Measurements from ENCODE around the gene DUSP10. TPM values are rescaled to one million over a fixed set of nuclear protein-coding genes. Genes with fewer than 3 reads are reported as not detected.

The DUSP10 gene
- total RNA-seq, 1 donor from 2014 or later = 19.4 TPM

GRCh38 chr1:221714227-221715152, 27.4 kb downstream of the DUSP10 start:
- Mint-ChIP-seq H3K36me3 (ENCODE audit: low read depth) (peaks cover 46% of the 10 kb centered on the region), H3K9me3 (no peaks in the 10 kb centered on the region), H3K27me3 (ENCODE audit: insufficient read depth) (no peaks in the 10 kb centered on the region), H3K27ac (no peak overlapping the region), H3K4me1 (ENCODE audit: low read depth) (peaks cover 93% of the 10 kb centered on the region), H3K4me3 (no peak overlapping the region)
- intact Hi-C loops (cut with micrococcal nuclease) = loop anchor here (5.0 to 10.0 kb wide), 2 partner anchors 878 to 930 kb away; no protein-coding TSS in a partner anchor
- no peak for DNase-seq (ENCODE audit: low spot score)

DNA sequence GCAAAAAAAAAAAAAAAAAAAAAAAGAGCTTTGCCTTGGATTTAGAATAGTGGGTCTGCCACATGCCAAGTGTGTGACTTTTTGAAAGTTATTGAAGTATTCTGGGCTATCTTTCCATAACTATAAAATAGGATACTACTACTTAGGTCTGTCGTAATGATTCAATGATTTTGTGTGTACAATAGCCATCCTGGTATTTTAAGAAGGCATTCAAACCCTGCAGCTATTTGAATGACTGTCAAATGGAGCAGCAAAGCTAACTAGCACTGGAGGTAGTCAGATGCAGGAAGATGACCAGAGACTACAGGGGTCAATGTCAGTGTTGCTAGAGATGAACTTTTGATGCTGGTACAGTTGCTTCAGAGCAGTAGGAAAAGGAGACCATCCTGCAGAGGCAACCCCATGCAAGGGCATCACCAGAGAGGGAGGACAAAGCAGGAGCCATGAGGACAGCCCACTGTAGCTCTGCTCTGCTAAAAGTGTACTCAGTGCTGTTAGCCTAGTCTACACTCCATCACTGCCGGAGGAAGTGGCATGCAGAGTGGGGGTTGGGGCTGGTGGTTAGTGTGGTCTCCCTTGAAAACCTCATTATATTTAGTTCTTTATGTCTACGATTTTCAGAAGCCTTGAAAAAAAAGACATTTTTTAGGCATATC, 29.0 kb downstream of the DUSP10 start:
- peak; percentile 78 for DNase-seq (ENCODE audit: low spot score)
- intact Hi-C loops (cut with micrococcal nuclease) = loop anchor here (1.0 to 10.0 kb wide), 10 partner anchors 13 to 1102 kb away; partner anchors contain the start of genes DISP1 and DUSP10
- peak overlapping the region; percentile 88 for H3K27ac Mint-ChIP-seq
- H3K9me3 Mint-ChIP-seq = no peaks in the 10 kb centered on the region
- no peaks in the 10 kb centered on the region for H3K27me3 Mint-ChIP-seq (ENCODE audit: insufficient read depth)
- peak overlapping the region; percentile 70 for H3K4me3 Mint-ChIP-seq
- peaks cover 95% of the 10 kb centered on the region for H3K4me1 Mint-ChIP-seq (ENCODE audit: low read depth)
- peaks cover 40% of the 10 kb centered on the region for H3K36me3 Mint-ChIP-seq (ENCODE audit: low read depth)

DNA sequence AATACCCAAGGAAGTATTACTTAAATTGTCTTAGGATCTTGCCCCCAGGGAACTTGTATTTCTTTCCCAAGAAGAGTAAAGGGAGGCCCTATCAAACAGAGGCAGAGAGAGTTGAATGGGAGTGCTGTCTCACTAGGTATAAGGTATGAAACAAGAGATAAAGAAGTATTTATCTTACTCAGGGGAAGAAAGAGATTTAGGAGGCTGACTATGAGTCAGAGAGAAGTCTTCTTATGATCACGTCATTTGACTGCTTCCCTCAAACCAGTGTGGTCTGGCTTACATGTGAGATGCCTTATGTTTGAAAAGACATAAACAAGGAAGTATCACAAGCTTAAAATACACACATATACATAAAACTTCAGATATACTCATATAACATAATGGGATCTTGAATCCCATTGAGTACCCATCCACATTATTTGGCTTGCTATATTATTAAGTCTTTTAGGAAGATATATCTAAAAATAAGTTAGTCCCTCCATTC, 29.6 kb downstream of the DUSP10 start:
- H3K4me3 Mint-ChIP-seq = peak overlapping the region; percentile 56
- H3K36me3 Mint-ChIP-seq (ENCODE audit: low read depth) = peaks cover 40% of the 10 kb centered on the region
- no peaks in the 10 kb centered on the region for H3K9me3 Mint-ChIP-seq
- no peaks in the 10 kb centered on the region for H3K27me3 Mint-ChIP-seq (ENCODE audit: insufficient read depth)
- H3K4me1 Mint-ChIP-seq (ENCODE audit: low read depth) = peaks cover 95% of the 10 kb centered on the region
- DNase-seq (ENCODE audit: low spot score) = peak; percentile 55
- intact Hi-C loops (cut with micrococcal nuclease) = loop anchor here (1.0 to 10.0 kb wide), 10 partner anchors 14 to 1103 kb away; partner anchors contain the start of genes DISP1 and DUSP10
- peak overlapping the region; percentile 88 for H3K27ac Mint-ChIP-seq

- DNase-seq (ENCODE audit: low spot score) = no peak
- intact Hi-C loops (cut with micrococcal nuclease) = loop anchor here (1.0 to 10.0 kb wide), 10 partner anchors 15 to 1103 kb away; partner anchors contain the start of genes DISP1 and DUSP10
- Mint-ChIP-seq H3K4me3 (peak overlapping the region; percentile 51), H3K36me3 (ENCODE audit: low read depth) (peaks cover 34% of the 10 kb centered on the region), H3K27me3 (ENCODE audit: insufficient read depth) (no peaks in the 10 kb centered on the region), H3K9me3 (no peaks in the 10 kb centered on the region), H3K27ac (peak overlapping the region; percentile 88), H3K4me1 (ENCODE audit: low read depth) (peaks cover 95% of the 10 kb centered on the region)
Observed at GRCh38 chr1:221711656-221712055, 30.2 kb downstream of the DUSP10 start.

DNA sequence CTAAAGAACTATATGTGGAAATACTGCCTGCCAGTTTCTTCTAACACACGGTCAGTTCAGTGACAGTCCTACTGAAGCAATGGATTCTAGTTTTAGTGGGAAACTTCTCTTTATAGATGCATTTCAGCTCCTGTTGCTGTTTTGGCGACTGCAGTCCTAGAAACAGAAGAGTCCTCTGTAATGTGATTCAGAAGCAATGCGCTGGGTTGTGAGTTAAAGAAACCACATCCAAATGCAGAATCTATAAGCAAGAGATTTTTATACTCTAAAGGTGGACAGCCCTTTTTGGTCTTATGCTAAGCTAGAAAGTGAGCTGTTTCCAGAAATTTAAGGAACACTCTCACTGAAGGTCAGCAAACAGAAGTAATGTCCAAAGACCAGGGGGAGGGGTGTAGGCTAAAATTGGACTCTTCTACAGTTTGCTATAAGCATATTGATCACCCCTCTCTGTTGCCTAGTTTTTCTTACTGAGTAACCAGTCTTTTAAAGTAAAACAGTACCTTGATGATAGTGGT, 30.8 kb downstream of the DUSP10 start:
- Mint-ChIP-seq H3K9me3 (no peaks in the 10 kb centered on the region), H3K4me1 (ENCODE audit: low read depth) (peaks cover 92% of the 10 kb centered on the region), H3K4me3 (no peak overlapping the region), H3K36me3 (ENCODE audit: low read depth) (peaks cover 32% of the 10 kb centered on the region), H3K27ac (peak overlapping the region; percentile 88), H3K27me3 (ENCODE audit: insufficient read depth) (no peaks in the 10 kb centered on the region)
- no peak for DNase-seq (ENCODE audit: low spot score)
- intact Hi-C loops (cut with micrococcal nuclease) = loop anchor here (5.0 to 10.0 kb wide), 2 partner anchors 881 to 934 kb away; no protein-coding TSS in a partner anchor

DNA sequence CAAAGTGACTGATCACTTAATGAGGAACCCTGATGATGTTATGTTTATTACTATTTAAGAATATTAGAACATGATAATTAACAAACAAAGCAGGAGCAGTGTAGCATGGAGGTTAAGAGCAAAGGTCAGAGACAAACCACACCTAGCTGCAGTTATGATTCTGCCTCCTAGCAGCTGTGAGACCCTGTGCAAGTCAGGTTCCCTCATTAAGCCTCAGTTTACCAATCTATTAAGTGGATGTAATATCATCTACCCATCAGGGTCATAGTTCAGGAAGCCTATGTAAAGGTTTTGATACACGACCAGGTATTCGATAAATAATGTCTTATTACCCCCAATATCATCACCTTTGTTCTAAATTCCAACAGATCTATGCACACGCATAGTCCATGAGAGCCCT, 32.0 kb downstream of the DUSP10 start:
- peaks cover 32% of the 10 kb centered on the region for H3K36me3 Mint-ChIP-seq (ENCODE audit: low read depth)
- no peaks in the 10 kb centered on the region for H3K27me3 Mint-ChIP-seq (ENCODE audit: insufficient read depth)
- DNase-seq (ENCODE audit: low spot score) = no peak
- intact Hi-C loops (cut with micrococcal nuclease) = loop anchor here (5.0 to 10.0 kb wide), 4 partner anchors 252 to 935 kb away; partner anchors contain the start of gene HLX
- H3K9me3 Mint-ChIP-seq = no peaks in the 10 kb centered on the region
- no peak overlapping the region for H3K4me3 Mint-ChIP-seq
- peaks cover 79% of the 10 kb centered on the region for H3K4me1 Mint-ChIP-seq (ENCODE audit: low read depth)
- no peak overlapping the region for H3K27ac Mint-ChIP-seq

DNA sequence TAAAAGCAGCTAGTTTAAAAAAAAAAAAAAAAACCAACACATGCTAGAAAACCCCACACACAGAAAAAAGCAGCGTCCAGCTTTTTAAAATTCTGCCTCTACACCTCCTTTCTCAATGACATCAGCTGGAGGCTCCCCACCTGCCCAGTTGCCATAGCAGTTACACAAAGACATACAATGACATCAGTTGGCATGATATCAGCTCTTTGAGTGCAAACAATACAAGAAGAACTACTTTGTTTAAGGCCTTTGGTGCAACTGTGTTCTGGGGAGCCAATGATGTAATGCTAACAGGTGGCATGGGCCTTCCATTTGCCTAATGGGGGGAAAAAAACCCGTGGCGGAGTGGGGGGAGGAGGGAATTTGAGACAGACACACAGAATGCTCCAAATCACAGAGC, 32.9 kb downstream of the DUSP10 start:
- Mint-ChIP-seq H3K4me3 (no peak overlapping the region), H3K27me3 (ENCODE audit: insufficient read depth) (no peaks in the 10 kb centered on the region), H3K36me3 (ENCODE audit: low read depth) (peaks cover 29% of the 10 kb centered on the region), H3K9me3 (no peaks in the 10 kb centered on the region), H3K27ac (peak overlapping the region; percentile 92), H3K4me1 (ENCODE audit: low read depth) (peaks cover 78% of the 10 kb centered on the region)
- intact Hi-C loops (cut with micrococcal nuclease) = loop anchor here (1.0 to 10.0 kb wide), 10 partner anchors 17 to 834 kb away; partner anchors contain the start of genes DUSP10 and HLX
- DNase-seq (ENCODE audit: low spot score) = peak; percentile 50

GRCh38 chr1:221708076-221708571, 33.8 kb downstream of the DUSP10 start:
- H3K36me3 Mint-ChIP-seq (ENCODE audit: low read depth) = peaks cover 34% of the 10 kb centered on the region
- DNase-seq (ENCODE audit: low spot score) = peak; percentile 65
- peak overlapping the region; percentile 92 for H3K27ac Mint-ChIP-seq
- H3K27me3 Mint-ChIP-seq (ENCODE audit: insufficient read depth) = no peaks in the 10 kb centered on the region
- intact Hi-C loops (cut with micrococcal nuclease) = loop anchor here (1.0 to 10.0 kb wide), 10 partner anchors 18 to 833 kb away; partner anchors contain the start of genes DUSP10 and HLX
- H3K4me1 Mint-ChIP-seq (ENCODE audit: low read depth) = peaks cover 70% of the 10 kb centered on the region
- H3K9me3 Mint-ChIP-seq = no peaks in the 10 kb centered on the region
- peak overlapping the region; percentile 40 for H3K4me3 Mint-ChIP-seq

DNA sequence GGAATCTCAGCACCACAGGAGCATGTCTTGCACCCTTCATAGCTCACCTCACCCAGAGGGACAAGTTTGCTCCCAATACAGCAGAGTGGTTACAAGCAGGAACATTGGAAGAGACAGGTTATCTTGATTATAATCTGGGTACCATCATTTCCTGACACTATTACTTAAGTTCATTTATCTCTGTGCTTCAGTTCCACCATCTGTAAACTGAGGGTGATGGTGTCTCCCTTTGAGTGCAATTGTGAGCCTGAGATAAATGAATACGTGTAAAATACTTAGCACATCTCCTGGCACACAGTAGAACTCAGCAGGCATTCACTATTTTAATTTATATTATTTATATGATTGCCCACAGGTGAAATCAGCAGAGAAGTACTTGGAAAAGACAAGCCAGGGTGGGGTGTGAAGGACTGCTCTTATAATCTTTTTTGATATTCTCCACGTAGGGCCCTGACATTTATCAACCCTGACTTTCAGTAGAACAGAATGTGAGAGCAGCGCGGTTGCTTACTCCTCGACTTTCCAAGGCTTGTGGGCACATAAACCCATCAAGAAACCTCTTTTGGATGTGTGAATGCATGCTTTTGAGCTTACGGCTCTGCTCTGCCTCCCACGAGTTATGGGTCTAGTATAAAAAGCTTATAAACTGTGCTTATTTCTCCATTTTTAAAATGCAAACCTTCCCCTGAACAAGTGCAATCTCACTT, 34.9 kb downstream of the DUSP10 start:
- Mint-ChIP-seq H3K4me1 (ENCODE audit: low read depth) (peaks cover 59% of the 10 kb centered on the region), H3K27ac (peak overlapping the region; percentile 76), H3K4me3 (peak overlapping the region; percentile 47), H3K36me3 (ENCODE audit: low read depth) (peaks cover 38% of the 10 kb centered on the region), H3K9me3 (no peaks in the 10 kb centered on the region), H3K27me3 (ENCODE audit: insufficient read depth) (no peaks in the 10 kb centered on the region)
- intact Hi-C loops (cut with micrococcal nuclease) = loop anchor here (5.0 to 10.0 kb wide), 2 partner anchors 255 to 832 kb away; partner anchors contain the start of gene HLX
- no peak for DNase-seq (ENCODE audit: low spot score)

DNA sequence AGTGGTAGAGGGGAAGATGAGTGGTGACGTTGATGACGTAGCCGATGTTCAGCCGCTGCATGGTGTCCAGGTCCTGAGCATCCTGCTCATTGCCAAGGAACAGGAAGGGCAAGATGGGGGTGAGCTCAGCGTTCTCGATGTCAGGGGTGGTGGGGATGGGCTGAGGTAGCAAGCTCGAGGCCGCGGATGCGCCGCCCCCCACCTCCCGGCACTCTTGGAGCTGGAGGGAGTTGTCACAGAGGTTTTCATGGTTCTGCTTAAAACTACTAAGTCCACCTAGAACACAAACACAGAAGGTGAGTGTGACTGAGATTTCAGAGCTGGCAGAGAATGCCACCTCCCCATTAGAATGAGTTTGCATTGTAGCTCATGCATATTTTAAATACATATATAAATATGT, 35.7 kb downstream of the DUSP10 start:
- H3K4me1 Mint-ChIP-seq (ENCODE audit: low read depth) = peaks cover 50% of the 10 kb centered on the region
- peaks cover 44% of the 10 kb centered on the region for H3K36me3 Mint-ChIP-seq (ENCODE audit: low read depth)
- DNase-seq (ENCODE audit: low spot score) = no peak
- no peak overlapping the region for H3K4me3 Mint-ChIP-seq
- intact Hi-C loops (cut with micrococcal nuclease) = loop anchor here (5.0 to 10.0 kb wide), 2 partner anchors 256 to 831 kb away; partner anchors contain the start of gene HLX
- no peaks in the 10 kb centered on the region for H3K9me3 Mint-ChIP-seq
- H3K27me3 Mint-ChIP-seq (ENCODE audit: insufficient read depth) = no peaks in the 10 kb centered on the region
- no peak overlapping the region for H3K27ac Mint-ChIP-seq

DNA sequence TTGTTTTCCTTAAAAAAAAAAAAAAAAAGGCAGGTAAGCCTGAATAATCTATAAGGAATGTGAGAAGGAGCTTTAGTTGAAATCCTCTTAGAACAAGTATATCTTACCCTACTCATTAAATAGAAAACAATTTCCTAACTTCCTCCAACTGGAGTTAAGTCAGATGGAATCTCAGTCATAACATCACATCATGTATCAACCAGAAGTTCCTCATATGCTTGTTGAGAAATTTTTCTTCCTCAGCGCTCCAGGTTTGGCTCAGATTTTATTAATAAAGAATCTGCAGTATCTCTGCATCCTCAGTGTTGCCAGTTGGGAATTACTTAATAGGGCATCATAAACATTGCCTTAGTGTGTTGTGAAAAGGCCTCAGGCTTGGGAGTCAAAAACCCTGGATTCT, 37.6 kb downstream of the DUSP10 start:
- no peaks in the 10 kb centered on the region for H3K27me3 Mint-ChIP-seq (ENCODE audit: insufficient read depth)
- peaks cover 35% of the 10 kb centered on the region for H3K4me1 Mint-ChIP-seq (ENCODE audit: low read depth)
- DNase-seq (ENCODE audit: low spot score) = no peak
- no peak overlapping the region for H3K27ac Mint-ChIP-seq
- H3K4me3 Mint-ChIP-seq = no peak overlapping the region
- H3K36me3 Mint-ChIP-seq (ENCODE audit: low read depth) = peaks cover 42% of the 10 kb centered on the region
- intact Hi-C loops (cut with micrococcal nuclease) = loop anchor here (10.0 kb wide), 1 partner anchor 830 kb away; the partner anchor contains the start of gene HLX
- H3K9me3 Mint-ChIP-seq = no peaks in the 10 kb centered on the region

Data from activated T-helper 1 cell treated with anti-CD3 and anti-CD28 coated beads, Interleukin-12 subunit alpha, Interleukin-12 subunit beta, Interleukin-2, Interleukin-4 antibody, amounts not matched to agents 30 ng/mL and 10 ng/mL and 1 ng/mL, durations not matched to agents 14 hours and 24 hours and 36 hours (primary cell).